NB4 (cell line): ENCODE results near the gene ANXA4.

Source experiments
- MYC ChIP-seq: IDR thresholded peaks from 2 replicates; pipeline ENCODE4 v1.6.1; 2011; ENCODE audit warnings: low read depth, low read length
- POLR2A ChIP-seq: IDR thresholded peaks from 2 replicates; pipeline ENCODE4 v1.6.1; 2011; ENCODE audit warnings: mild to moderate bottlenecking; ENCODE audit not compliant: insufficient read length; ENCODE audit errors: extremely low read depth
- TF ChIP-seq, protein P1 (sequence below): IDR thresholded peaks from one replicate; pipeline ENCODE4 v1.5.1; 2012; ENCODE audit warnings: low read depth, low read length

DNA sequence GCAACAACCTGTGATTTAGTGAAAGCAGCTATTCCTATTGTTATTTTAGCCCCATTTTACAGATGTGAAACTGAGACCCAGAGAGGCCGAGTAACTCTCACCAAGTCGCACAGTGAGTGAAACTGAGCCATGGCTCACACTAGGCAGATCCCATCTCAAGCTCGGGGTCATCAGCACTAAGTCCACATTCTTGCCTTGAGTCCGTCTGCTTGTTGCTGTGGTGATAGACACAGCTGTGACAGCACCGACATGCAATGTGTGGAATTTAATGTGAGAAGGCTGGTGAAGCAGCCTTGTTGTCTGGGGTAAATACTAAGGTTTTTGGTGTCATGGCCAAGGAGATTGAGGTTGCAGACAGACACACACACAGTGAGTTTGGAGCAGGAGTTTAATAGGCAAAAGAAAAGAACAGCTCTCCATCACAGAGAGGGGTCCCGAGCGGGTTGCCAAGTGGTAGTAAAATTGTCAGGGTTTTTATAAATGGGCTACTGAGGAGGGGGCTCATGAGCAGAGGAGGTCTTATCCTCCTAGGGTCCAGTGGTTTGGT is 47.3 kb downstream of the ANXA4 start:
- TF ChIP-seq POLR2A (no peak), MYC (no peak)
- TF ChIP-seq, protein P1, sequence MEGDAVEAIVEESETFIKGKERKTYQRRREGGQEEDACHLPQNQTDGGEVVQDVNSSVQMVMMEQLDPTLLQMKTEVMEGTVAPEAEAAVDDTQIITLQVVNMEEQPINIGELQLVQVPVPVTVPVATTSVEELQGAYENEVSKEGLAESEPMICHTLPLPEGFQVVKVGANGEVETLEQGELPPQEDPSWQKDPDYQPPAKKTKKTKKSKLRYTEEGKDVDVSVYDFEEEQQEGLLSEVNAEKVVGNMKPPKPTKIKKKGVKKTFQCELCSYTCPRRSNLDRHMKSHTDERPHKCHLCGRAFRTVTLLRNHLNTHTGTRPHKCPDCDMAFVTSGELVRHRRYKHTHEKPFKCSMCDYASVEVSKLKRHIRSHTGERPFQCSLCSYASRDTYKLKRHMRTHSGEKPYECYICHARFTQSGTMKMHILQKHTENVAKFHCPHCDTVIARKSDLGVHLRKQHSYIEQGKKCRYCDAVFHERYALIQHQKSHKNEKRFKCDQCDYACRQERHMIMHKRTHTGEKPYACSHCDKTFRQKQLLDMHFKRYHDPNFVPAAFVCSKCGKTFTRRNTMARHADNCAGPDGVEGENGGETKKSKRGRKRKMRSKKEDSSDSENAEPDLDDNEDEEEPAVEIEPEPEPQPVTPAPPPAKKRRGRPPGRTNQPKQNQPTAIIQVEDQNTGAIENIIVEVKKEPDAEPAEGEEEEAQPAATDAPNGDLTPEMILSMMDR: no peak
